Measurements from ENCODE around the gene CYCS.

DNA sequence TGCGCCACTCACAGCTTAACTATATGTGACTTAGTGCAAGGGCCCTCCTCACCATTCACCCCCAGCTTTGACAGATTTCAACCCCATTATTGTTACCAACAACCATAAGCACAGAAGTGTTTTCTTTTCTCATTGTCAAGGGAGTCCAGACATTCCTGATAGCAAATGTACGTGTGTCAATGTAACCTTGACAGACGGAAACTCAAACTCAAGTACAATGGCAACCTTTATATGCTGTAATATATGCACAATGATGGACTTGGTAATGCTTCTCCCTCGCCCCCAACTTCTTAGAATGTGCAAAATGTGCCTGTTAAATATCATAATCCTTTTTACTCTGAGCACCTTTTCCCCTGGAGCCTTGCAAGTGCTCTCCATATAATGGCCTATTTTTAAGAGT lies 34.7 kb downstream of the CYCS start:
- TF ChIP-seq, protein P1, sequence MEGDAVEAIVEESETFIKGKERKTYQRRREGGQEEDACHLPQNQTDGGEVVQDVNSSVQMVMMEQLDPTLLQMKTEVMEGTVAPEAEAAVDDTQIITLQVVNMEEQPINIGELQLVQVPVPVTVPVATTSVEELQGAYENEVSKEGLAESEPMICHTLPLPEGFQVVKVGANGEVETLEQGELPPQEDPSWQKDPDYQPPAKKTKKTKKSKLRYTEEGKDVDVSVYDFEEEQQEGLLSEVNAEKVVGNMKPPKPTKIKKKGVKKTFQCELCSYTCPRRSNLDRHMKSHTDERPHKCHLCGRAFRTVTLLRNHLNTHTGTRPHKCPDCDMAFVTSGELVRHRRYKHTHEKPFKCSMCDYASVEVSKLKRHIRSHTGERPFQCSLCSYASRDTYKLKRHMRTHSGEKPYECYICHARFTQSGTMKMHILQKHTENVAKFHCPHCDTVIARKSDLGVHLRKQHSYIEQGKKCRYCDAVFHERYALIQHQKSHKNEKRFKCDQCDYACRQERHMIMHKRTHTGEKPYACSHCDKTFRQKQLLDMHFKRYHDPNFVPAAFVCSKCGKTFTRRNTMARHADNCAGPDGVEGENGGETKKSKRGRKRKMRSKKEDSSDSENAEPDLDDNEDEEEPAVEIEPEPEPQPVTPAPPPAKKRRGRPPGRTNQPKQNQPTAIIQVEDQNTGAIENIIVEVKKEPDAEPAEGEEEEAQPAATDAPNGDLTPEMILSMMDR (IDR thresholded peaks at IDR 0.05 in 4 of 5, conservative IDR thresholded peaks at IDR 0.05 in 1 of 5), result no peak
- no peak for TF ChIP-seq POLR2A (IDR thresholded peaks at IDR 0.05)

All from gastrocnemius medialis (tissue), 4 donors.